ENCODE data around the gene IGFBPL1.

GRCh38 chr9:38422555-38423260 is 1.5 kb downstream of the IGFBPL1 start:
- no peak for TF ChIP-seq POLR2A (IDR thresholded peaks at IDR 0.05)
- no peak for TF ChIP-seq CTCF (IDR thresholded peaks at IDR 0.05)
- TF ChIP-seq EP300 (IDR thresholded peaks at IDR 0.05): no peak
- no peak for TF ChIP-seq POLR2AphosphoS5 (IDR thresholded peaks at IDR 0.05)
